ENCODE results near the gene DIP2C.

GRCh38 chr10:567869-568268, 121.6 kb downstream of the DIP2C start:
- TF ChIP-seq CTCF (conservative IDR thresholded peaks at IDR 0.05 in 1 of 2, IDR thresholded peaks at IDR 0.05 in 1 of 2; ENCODE audit: extremely low read depth in 1 of 2, insufficient read depth in 1 of 2, low read depth in 1 of 2, low read length in 2 of 2) (no peak), EZH2 (IDR thresholded peaks at IDR 0.05; ENCODE audit: borderline replicate concordance, low read length) (no peak)

Measured in mammary epithelial cell (primary cell).